Activated T-cell treated with anti-CD3 and anti-CD28 coated beads, Interleukin-2, amount 50 U/mL, for 72 hours (primary cell): ENCODE data around the gene ACAP2. TPM values are rescaled to one million over a fixed set of nuclear protein-coding genes. Genes with fewer than 3 reads are reported as not detected.

Source experiments
- ATAC-seq, 2 donors: fragments of 150-1000 bp; cut with Tn5 transposase; replicated peaks in 1 of 2; 2 replicates each; pipeline ENCODE4 v1.10.0; 2021; ENCODE audit warnings: moderate library complexity in 2 of 2, mild to moderate bottlenecking in 1 of 2
- DNase-seq, 2 donors: peaks; one replicate each; pipeline ENCODE4 v3.0.0; 2021 to 2022; ENCODE audit warnings: mixed read lengths in 1 of 2
- H3K27ac Mint-ChIP-seq: one replicate; pipeline ENCODE4 v1.8.0; 2022; ENCODE audit warnings: mild to moderate bottlenecking, moderate library complexity, mixed read lengths
- H3K27me3 Mint-ChIP-seq: one replicate; pipeline ENCODE4 v1.8.0; 2022; ENCODE audit warnings: low read depth, mixed read lengths
- H3K36me3 Mint-ChIP-seq, 2 donors: one replicate each; pipeline ENCODE4 v1.8.0; 2022; ENCODE audit warnings: mixed read lengths in 2 of 2, mild to moderate bottlenecking in 1 of 2; ENCODE audit not compliant: insufficient read depth in 2 of 2
- H3K4me1 Mint-ChIP-seq: one replicate; pipeline ENCODE4 v1.8.0; 2022; ENCODE audit warnings: low read depth, mixed read lengths
- H3K4me3 Mint-ChIP-seq, 2 donors: one replicate each; pipeline ENCODE4 v1.8.0; 2022; ENCODE audit warnings: mild to moderate bottlenecking in 2 of 2, mixed read lengths in 2 of 2, moderate library complexity in 2 of 2
- H3K9me3 Mint-ChIP-seq, 2 donors: one replicate each; pipeline ENCODE4 v1.8.0; 2022; ENCODE audit warnings: mixed read lengths in 2 of 2
- total RNA-seq, 2 donors: library from RNA; stranded (reverse); gene quantifications; one replicate each; pipeline ENCODE4 v1.2.3, GENCODE V29; 2022

The ACAP2 gene
- total RNA-seq, 2 donors from 2014 or later: 63.0 to 67.5 TPM

- peak overlapping the region in 1 of 2 donors; percentile 61 for H3K4me3 Mint-ChIP-seq
- peaks cover 22% of the 10 kb centered on the region for H3K4me1 Mint-ChIP-seq
- DNase-seq: no peak
- no peaks in the 10 kb centered on the region for H3K36me3 Mint-ChIP-seq
- no peaks in the 10 kb centered on the region for H3K27me3 Mint-ChIP-seq
- no peaks in the 10 kb centered on the region for H3K9me3 Mint-ChIP-seq
- no peak overlapping the region for H3K27ac Mint-ChIP-seq
- ATAC-seq: no peak
Measured at GRCh38 chr3:195257454-195258448, 185.1 kb downstream of the ACAP2 start.

DNA sequence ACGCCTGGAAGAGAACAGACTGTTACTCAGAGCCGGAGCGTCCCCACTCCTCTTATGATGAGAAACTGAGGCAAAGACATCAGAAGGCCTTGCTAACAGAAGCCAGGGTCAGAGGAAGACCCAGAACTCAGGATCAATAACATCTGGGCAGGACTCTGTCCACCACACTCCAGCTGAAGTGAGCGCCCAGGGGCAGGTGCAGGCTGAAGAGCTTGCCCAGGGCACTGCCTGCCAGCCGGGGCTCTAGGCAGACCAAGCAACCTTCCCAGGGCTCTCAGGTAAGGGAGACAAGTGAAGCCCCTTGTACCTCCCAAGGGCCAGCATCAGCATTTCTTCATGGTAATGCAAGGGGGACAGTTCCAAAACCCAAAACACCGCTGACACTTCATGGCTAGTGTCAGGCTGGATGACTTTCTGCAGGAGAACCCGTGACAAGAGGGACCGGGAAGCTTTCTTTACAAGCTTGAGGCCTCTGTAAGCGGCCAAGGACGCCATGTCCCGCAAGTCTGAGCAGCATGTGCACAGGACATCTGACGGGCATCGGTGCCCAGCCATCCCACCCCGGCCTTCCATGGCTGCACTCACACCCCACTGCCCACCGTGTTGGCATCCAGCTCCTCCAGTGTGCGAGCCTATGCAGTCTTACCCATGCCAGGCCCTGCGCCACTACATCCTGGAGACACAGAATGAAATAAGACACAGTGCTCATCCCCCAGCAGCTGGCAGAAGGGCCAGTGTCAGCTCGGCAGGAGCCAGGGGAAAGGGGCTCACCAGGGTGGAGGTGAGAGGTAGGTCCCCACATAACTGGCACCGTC, 186.0 kb downstream of the ACAP2 start:
- Mint-ChIP-seq H3K4me3 (no peak overlapping the region), H3K27me3 (no peaks in the 10 kb centered on the region), H3K27ac (no peak overlapping the region)

GRCh38 chr3:195255571-195256501, 187.0 kb downstream of the ACAP2 start:
- no peaks in the 10 kb centered on the region for H3K27me3 Mint-ChIP-seq
- H3K27ac Mint-ChIP-seq: no peak overlapping the region
- DNase-seq (no peak), ATAC-seq (no peak)
- no peaks in the 10 kb centered on the region for H3K9me3 Mint-ChIP-seq
- H3K36me3 Mint-ChIP-seq: no peaks in the 10 kb centered on the region
- H3K4me3 Mint-ChIP-seq: no peak overlapping the region
- peaks cover 37% of the 10 kb centered on the region for H3K4me1 Mint-ChIP-seq

More for the DNA sequence above, 186.0 kb downstream of the ACAP2 start:
- Mint-ChIP-seq H3K4me1 (peaks cover 31% of the 10 kb centered on the region), H3K9me3 (no peaks in the 10 kb centered on the region), H3K36me3 (no peaks in the 10 kb centered on the region)
- DNase-seq (no peak), ATAC-seq (no peak)

GRCh38 chr3:195255176-195255500, 187.7 kb downstream of the ACAP2 start:
- H3K27me3 Mint-ChIP-seq: no peaks in the 10 kb centered on the region
- peaks cover 40% of the 10 kb centered on the region for H3K4me1 Mint-ChIP-seq
- DNase-seq (no peak), ATAC-seq (no peak)
- H3K27ac Mint-ChIP-seq: no peak overlapping the region
- H3K4me3 Mint-ChIP-seq: no peak overlapping the region
- no peaks in the 10 kb centered on the region for H3K36me3 Mint-ChIP-seq
- H3K9me3 Mint-ChIP-seq: no peaks in the 10 kb centered on the region

- H3K27ac Mint-ChIP-seq: no peak overlapping the region
- DNase-seq (no peak), ATAC-seq (no peak)
- H3K27me3 Mint-ChIP-seq: no peaks in the 10 kb centered on the region
- H3K4me1 Mint-ChIP-seq: peaks cover 44% of the 10 kb centered on the region
- no peaks in the 10 kb centered on the region for H3K36me3 Mint-ChIP-seq
- no peaks in the 10 kb centered on the region for H3K9me3 Mint-ChIP-seq
- no peak overlapping the region for H3K4me3 Mint-ChIP-seq
Measured at GRCh38 chr3:195254454-195255175, 188.2 kb downstream of the ACAP2 start.

DNA sequence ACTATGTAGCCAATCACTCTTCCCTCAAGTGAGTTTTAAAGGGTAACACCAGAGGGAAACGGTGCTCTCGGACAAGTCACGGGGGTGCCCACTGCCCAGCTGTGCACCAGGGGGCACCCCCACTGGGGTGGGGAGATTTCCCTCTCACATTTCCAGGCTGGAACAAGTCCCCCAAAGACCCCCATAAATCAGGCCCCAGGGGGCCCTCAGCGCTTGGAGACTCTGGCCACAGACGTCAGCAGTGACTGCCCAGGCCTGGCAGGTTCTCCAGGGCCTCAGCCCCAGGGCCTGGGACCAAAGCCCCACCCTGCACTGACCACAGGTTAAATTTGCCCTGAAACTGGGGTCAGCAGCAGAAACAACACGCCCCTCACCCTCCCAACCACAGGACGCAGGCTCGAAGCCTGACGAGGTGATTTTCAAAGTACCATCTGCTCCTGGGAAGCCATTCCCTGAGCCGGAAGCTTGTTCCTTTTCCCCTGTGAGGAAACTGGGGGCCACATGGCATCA, 188.8 kb downstream of the ACAP2 start:
- no peak for DNase-seq
- H3K27me3 Mint-ChIP-seq: no peaks in the 10 kb centered on the region

DNA sequence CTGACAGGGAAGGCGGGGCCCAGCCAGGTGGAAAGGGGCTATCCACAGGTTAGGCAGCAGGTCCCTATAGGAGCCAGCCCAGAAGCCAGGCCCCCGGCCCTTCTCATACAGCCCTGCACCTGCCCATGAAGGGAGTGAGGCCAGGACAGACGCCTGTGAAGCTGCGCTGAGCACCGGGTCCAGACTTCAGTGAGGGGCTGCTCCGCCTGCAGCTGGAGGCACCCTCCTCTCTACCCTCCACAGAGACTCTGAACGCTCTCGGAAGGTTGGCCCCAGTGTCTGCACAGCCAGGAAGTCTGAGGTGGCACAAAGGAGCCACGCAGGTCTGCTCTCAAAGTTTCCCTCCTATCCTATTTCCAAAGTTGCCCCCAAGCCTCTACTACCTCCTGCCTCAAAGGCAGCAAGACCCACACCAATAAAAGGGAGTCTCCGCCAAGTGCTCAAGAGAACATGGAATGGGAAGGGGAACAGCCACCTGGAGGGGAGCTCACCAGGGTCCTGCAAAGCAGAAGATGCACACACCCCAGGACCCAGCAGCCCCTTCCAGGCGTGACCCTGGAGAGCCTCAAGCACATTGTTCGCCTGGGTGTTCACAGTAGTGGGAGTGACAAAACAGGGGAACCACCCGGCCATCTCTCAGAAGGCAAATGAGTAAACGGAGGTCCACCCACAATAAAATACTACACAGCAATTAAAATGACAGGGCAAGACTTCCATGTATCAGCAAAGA, 191.3 kb downstream of the ACAP2 start:
- H3K9me3 Mint-ChIP-seq: no peaks in the 10 kb centered on the region
- no peaks in the 10 kb centered on the region for H3K36me3 Mint-ChIP-seq
- no peaks in the 10 kb centered on the region for H3K27me3 Mint-ChIP-seq
- H3K4me1 Mint-ChIP-seq: peaks cover 36% of the 10 kb centered on the region
- DNase-seq (no peak), ATAC-seq (peak; percentile 60 to 69)
- H3K27ac Mint-ChIP-seq: no peak overlapping the region
- H3K4me3 Mint-ChIP-seq: no peak overlapping the region

More for the DNA sequence above, 188.8 kb downstream of the ACAP2 start:
- no peak overlapping the region for H3K27ac Mint-ChIP-seq
- H3K4me3 Mint-ChIP-seq: no peak overlapping the region
- no peaks in the 10 kb centered on the region for H3K36me3 Mint-ChIP-seq
- no peaks in the 10 kb centered on the region for H3K9me3 Mint-ChIP-seq
- H3K4me1 Mint-ChIP-seq: peaks cover 43% of the 10 kb centered on the region
- no peak for ATAC-seq

DNA sequence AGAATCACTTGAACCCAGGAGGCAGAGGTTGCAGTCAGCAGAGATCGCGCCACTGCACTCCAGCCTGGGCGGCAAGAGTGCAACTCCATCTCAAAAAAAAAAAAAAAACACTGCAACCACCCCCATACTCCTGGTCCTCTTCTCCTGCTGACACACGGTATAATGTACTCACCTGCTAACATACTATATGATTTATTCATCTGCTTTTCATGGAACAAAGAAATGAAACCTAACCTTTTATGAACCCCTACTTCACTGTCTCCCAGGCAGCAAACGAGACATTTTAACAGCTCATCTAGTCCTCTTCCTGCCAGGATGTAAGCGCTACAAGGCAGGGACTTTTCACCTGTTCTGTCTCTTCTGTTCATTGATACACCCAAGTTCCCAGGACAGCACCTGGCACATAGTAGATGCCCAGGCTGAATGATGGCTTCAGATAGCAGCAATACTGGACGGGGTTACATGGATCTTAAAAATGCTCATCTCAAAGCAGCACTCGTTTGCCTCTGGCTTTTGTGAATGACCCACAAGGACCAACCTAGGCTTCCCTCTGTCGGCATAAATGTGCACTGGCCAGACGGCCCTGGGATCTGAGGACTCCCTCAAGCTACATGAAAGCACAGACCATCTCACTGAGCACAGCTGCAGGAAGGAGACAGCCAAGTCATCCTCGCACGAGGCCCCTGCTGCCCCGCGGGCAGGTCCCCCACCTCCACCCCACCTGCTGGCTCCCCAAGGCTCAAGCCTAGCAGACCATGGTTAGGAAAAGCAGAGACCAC, 192.2 kb downstream of the ACAP2 start:
- Mint-ChIP-seq H3K36me3 (no peaks in the 10 kb centered on the region), H3K27ac (no peak overlapping the region)
- peak; percentile 38 to 40 for ATAC-seq

GRCh38 chr3:195249858-195250464, 192.9 kb downstream of the ACAP2 start:
- Mint-ChIP-seq H3K4me3 (no peak overlapping the region), H3K9me3 (no peaks in the 10 kb centered on the region)
- DNase-seq: no peak

More for the DNA sequence above, 192.2 kb downstream of the ACAP2 start:
- Mint-ChIP-seq H3K9me3 (no peaks in the 10 kb centered on the region), H3K27me3 (no peaks in the 10 kb centered on the region), H3K4me1 (peaks cover 36% of the 10 kb centered on the region), H3K4me3 (peak overlapping the region in 1 of 2 donors; percentile 54)
- DNase-seq: no peak

DNA sequence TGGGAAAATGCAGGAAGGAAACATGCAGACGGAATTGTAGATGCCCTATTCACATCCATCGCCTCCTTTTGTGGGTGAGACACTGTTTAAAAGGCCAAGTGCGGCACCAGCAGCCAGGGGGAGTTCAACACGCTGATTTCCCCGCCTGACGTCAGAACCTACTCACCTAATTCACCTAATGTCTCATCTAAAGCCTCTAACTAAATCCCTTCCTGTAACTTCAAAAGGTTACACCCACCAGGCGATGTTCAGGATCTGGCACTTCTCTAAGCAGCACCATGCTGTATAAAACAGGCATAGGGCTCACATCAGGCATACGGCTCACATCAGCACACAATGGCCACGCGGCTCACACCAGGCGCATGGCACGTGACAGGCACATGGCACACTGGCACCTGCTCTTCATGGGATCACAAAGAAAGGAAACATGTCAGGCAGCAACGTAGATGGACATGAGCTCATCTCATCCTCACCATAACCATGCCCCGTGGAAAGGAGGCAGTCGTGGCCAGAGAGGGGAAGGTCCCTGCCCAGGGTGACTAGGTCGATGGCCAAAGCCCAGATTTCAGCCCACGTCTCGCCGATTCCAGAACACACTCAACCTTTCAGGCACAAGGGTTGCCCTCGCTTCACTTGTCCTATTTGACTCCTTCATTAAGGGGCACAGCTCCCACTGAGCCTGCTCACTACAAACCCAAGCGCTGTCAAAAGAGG, 193.6 kb downstream of the ACAP2 start:
- Mint-ChIP-seq H3K27me3 (no peaks in the 10 kb centered on the region), H3K27ac (no peak overlapping the region), H3K9me3 (no peaks in the 10 kb centered on the region), H3K4me3 (no peak overlapping the region), H3K36me3 (no peaks in the 10 kb centered on the region), H3K4me1 (peaks cover 36% of the 10 kb centered on the region)
- no peak for DNase-seq
- ATAC-seq: no peak

More at GRCh38 chr3:195249858-195250464, 192.9 kb downstream of the ACAP2 start:
- no peak for ATAC-seq
- H3K4me1 Mint-ChIP-seq: peaks cover 36% of the 10 kb centered on the region
- no peaks in the 10 kb centered on the region for H3K27me3 Mint-ChIP-seq
- H3K27ac Mint-ChIP-seq: no peak overlapping the region
- H3K36me3 Mint-ChIP-seq: no peaks in the 10 kb centered on the region
